NCI-H2196 (cell line): ENCODE data around the gene VEGFC.

ENCODE experiments used
- DNase-seq: peaks from one replicate; lab custom pipeline; 2025; ENCODE audit not compliant: unreplicated experiment; lab: John Stamatoyannopoulos, UW

VEGFC gene

DNA sequence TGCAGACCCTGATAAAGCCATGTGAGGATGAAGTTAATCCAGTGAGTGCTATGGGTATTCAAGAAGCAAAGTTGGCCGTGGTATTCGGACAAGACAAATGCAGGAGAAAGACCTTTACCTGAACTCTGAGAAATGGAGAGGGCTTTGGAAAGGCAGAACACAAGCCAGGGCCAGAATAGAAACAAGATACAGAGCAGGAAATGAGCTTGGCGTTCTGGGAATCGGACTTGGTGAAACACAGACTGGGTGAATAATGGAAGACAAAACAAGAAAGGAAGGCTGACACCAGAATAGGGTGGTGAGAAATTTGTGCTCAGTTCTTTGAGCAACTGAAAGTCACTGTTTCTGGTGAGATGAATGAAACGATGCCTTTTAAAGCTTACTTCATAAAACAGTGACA is 83.3 kb downstream of the VEGFC start:
- no peak for DNase-seq

DNA sequence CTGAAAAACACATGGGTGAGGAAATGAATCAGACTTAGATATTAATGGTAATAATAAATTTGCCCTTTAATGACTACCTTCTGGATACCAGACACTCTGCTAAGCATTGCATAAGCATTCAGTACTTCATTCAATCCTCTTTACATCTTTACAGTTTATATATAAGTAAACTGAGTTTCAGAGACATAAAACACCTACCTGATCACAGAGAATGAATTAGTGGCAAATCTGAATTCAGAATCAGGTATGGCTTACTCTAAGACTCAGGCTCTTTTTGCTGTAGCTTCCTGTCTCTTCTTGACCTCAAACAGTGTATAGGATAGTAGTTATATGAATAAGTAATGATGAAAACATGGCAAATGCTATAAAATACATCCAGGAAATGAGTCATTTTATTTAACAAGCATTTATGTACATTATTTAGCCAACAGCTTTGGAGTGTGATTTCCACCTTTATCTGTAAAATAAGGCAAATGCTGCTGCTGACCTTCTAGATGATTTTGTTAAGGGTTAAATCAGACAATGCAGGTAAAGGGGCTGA is 83.9 kb downstream of the VEGFC start:
- no peak for DNase-seq

DNA sequence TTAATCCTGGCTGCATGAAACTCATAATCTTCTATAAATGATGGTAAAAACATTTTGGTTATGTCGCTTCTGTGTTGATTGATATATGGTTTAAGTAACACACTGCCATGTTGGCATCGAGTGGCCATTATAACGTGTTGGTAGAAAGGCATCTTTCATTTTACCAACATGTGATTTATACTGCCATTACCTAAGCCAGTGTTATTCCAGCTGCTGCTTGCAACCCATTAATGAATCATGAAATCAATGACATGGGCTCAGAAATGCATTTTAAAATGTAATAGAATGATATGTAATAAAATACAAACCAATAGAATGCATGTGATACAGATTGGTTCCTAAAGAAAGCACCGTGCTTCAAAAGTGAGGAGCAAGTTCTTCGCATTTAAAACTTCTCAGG is 102.0 kb downstream of the VEGFC start:
- DNase-seq = no peak

DNA sequence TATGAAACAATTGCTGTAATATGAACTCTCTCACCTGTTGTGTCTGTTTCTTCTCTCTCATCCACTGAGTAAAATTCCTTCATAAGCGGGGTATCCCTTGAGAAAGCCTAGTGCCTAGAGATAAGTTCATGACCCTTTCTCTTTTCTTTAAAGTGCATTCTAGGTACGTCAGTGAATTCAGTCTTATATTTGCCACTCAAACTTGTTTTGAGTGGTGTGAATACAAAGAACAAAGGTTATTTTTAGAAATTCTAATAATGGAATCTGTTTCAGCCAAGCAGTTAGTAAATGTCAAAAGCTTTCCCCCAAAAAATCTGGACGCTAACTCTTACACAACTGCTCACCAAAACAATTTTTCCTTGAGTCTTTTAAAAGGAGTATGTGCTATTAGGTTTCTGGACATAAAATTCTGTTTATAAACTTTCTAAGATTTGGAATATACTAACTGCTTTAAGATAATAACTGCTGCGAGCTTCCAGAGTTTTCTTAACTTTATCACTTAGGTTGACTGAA is 112.0 kb downstream of the VEGFC start:
- DNase-seq = no peak

DNA sequence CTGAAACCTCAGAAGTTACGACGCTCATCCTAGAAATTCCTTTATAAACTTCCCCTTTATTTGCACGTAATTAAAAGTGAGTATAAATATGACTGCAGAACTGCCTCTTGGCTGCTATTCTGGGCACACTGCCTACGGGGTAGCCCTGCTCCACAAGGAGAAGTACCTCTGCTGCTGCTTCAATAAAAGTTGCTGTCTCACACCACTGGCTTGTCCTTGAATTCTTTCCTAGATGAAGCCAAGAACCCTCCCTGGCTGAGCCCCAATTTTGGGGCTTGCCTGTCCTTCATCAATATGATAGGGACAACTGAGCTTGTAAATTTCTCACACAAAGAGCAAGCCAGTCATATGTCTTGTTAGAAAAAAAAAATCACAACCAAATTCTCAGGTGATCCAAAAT is 115.8 kb downstream of the VEGFC start:
- no peak for DNase-seq

DNA sequence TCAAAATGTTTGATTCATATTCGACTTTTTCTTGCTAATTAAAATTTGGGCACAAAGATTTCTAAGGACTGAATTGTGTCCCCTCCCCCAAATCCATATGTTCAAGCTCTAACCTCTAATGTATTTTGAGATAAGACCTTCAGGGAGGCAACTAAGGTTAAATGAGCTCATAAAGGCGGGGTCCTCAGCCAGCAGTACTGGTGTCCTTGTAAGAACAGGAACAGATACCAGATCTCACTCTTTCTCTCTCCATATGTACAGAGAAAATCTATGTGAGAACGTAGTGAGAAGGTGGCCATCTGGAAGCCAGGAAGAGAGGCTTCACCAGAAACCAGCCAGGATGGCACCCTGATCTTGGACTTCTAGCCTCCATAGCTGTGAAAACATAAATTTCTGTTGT is 116.9 kb downstream of the VEGFC start:
- DNase-seq = no peak

DNA sequence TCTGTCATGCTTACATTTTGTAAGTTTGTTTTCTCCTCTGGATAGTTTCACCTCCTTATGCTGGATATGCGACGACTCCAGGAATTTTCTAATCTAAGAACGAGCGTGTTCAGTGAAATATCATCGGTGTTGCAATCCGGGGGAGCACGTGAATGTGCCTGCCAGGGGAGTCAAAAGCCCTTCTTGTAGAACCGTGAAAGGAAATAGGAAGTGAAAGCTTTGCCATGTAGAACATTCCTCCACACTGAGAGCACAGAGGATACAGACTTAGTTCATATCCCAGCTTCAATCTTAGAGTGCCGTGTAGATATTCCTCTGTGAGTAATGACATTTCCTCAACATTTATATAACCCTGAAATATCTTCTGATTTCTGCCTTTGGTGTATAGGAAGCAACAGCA is 121.2 kb downstream of the VEGFC start:
- DNase-seq = no peak

DNA sequence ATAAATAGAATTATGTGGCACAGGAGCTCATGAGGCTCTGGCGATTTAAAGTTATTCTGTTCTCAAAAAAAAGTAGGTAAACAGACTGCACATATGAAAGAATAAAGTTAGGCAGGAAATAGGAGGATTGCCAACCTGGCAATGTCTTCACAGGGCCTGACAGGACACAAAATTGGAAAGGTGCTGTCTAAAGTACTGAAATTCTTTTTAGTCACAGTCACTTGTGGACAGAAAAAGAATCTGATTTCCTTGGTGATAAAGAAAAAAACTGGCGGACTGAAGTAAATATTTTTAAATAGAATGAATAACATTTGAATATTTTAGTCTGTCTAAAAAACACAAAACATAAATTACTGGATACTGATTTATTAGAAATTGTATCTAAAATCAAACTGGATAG is 124.4 kb downstream of the VEGFC start:
- DNase-seq = no peak

DNA sequence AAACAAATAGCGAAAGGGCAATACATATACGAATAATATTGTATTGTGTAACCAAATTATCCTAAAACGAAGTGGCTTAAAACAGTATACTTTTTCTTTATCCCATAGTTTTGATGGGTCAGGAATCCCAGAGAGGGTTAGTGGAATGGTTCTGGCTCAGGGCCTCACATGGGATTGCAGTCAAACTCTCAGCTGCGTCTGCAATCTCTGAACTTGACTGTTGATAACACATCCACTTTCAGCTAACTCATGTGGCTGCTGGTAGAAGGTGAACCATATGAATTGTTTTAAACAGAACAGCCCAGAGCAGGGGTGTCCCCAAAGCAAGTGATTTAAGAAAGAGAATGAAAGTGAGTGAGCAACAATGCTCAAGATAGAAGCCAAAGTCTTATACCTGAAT is 127.8 kb downstream of the VEGFC start:
- no peak for DNase-seq

DNA sequence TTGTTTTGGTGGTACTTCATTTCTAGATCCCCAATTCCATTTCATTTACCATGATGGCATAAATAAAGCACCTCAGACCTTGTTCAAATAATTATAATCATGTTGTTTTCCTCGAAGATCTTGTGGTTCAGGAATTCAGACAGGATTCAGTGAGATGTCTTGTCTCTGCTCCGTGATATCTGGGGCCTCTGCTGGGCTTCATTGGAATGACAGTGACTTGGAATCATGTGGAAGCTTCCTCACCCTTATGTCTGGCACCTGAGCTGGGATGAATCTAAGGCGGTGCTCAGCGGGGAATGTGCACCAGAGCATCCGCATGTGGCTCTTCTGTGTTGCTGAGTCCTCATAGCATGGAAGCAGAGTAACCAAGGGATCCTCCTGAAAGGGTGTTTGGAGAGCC is 132.2 kb downstream of the VEGFC start:
- no peak for DNase-seq

DNA sequence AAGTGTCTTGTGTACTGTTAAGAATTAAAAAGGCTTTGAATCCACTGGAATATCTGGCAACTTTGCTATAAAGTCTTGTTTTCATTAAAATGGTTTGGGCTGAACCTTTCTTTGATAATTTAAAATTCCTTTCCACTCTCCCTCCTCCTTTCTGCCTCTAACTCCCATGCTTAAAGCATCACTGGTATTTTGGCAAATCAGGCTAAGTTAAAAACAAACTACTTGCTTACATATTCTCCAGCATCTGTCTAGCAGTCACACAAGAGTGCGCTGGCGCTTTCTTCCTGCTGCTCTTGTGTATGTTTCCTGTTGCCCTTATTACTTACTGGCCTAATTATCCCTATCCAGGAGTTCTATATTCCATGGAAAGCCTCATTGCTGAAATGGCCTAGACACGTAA is 136.6 kb downstream of the VEGFC start:
- DNase-seq = no peak

DNA sequence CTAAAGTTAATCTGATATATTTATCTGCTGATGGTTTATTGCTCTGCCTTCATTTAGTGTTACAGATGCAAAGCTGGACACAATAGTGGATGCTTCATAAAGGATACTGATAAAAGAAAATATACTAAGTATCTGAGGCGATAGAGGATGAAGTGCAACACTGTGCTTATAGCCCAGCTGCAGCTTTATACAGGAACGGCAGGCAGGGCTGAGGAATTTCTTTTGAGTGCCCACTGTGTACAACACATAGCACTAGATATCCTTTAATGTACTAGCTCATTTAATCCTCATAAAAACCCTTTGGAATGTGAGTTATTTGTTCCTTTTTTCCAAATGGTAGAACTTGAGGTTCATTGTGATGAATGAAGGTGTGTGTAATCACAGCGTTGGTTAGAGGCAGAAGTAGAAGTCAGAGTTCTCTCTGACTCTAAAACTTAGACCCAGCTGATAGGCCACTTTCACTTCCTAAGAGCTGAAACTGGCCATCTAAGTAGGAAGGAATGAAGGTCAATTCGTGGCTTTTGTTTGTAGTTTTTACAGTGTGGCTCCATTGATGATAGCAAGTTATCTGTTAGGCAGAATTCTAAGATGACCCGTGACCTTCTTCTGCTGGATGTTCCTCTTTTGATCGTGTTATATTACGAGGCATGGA is 138.0 kb downstream of the VEGFC start:
- DNase-seq = no peak

DNA sequence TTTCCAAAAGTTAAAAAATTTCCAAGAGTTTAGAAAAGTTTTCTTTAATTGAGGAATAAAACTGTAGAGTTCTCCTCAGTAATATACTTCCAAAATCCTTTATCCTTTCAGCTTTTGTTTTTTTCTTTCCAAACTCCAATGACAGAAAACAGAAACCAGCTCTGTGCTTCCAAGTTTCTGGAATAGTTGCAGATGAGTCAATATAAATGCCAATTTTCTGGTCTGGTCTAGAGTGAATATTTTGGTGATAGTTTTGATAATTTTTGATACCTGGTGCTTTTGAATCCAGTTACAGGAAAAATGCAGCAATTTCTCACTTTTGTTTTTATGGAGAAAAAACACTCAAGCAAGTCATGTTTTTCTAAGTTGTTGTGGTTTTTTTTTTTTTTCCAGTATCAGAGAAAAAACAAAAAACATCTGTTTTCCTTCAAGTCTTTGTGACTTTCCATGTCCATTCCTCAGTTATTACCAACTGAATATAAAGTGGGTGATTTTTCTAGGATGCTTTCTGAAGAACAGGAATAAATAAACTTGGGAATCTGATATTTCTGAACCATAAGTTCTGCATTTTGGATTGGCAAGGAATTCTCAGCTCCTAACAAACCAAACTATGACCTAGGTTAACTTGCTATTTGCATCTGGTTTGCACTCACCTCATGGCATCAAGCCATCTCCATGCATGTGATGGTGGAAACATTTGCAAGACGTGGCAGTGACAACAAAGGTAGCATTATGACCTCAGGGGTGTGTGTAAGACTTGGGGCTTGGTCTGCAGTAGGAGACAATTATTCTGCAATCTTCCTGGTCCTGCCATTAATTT is 139.1 kb downstream of the VEGFC start:
- DNase-seq = no peak

DNA sequence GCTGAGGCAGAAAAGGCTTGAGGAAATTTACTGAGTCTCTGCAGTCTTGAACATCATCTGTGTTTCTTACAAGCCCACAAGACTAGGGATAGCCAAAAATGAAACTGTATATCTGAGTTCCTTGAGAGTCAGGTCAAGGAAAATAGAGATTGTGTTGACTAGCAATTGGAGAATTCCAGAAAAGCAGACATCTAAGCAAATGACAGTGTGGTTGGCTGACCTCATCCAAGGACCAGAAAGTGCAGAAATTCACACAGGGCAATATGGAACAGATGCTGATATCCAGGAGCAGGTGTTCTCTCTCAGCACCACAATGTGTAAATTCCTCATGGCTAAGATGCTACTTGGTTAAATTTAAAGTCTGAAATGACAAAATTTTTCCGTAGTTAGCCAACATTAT is 146.4 kb downstream of the VEGFC start:
- no peak for DNase-seq

DNA sequence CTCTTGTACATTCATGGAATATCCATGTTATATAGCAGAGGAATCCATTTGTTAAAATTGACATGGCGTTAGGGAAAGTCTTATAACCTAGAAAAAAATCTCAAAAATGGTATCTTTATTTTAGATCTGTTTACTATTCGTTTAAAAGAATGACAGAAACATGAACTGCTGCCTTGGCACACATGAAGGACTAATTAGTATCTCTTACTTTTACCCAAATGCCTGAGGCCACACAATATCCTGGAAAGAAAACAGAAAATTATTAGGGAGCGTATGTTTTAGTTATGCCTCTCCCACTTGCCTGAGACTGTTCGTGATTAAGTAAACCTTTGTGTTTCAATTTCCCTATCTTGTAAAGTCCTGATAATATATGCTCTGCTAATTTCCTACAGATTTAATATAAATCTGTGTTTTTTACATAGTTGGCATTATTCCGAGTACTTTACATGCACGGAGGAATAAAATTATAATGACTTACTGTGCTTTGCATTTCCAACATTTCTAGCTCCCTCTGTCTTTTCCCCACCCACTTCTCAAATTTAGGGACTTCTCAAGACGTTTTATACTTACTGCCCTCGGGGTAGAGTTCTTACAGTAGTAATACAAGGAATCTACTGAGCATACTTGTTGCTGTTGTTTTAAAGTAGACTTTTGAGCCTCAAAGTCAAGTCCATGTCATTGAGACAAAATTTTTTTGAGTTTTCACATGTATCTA is 147.3 kb downstream of the VEGFC start:
- no peak for DNase-seq

DNA sequence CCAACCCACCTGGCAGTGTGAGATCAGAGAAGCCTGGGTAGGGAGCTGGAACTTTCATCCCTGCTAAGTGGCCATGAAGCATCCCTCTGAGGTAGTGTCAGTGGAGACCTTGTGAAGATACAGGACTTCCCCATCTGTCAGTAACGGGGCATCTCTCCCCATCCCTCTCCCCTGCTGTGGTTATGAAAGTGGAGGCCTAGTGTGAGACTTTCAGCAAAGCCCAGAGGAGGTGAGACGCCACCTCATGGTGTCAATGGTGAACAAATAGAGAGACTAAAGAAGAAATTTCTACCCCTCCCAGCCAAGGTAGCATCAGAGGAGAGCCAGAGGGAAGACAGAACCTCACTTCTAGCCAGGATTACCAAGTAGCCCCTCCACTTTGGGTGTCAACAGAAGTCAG is 150.2 kb downstream of the VEGFC start:
- DNase-seq = no peak

DNA sequence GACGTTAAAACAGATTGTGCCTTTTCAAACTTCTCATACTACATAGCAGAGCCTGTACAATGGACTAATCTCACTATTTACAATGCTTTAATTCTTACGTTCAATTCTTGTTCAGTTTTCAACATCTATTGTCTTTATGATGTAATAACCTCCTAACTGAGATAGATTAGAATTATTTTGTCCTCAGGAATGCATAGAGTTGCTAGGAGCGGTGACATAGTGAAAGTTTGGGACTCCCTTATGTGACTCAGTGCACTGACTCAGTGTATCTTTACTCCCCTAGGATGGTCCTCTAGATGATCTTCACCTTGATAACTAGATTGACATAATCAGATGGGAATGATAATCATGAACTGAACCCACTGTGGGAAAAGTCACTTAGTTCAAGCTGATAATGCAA is 151.5 kb downstream of the VEGFC start:
- DNase-seq = no peak

DNA sequence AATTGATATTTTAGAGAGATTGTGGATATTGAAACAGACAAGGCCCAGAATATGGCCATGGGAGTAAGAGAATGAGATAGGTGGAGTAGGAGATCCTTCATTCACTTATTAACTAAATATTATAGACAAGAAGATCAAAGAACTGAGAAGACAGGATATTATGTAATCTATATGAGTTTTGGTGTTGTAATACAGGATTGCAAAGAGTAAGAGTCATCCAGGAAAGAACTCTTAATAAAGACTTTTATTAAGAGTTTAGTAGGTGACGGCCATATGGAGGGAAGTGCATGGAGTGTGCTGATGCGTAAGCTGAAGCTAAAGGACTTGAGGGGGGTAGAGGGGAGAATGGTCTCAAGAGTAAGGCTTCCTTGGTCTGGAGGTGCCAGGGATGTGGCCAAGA is 153.7 kb downstream of the VEGFC start:
- DNase-seq = no peak

DNA sequence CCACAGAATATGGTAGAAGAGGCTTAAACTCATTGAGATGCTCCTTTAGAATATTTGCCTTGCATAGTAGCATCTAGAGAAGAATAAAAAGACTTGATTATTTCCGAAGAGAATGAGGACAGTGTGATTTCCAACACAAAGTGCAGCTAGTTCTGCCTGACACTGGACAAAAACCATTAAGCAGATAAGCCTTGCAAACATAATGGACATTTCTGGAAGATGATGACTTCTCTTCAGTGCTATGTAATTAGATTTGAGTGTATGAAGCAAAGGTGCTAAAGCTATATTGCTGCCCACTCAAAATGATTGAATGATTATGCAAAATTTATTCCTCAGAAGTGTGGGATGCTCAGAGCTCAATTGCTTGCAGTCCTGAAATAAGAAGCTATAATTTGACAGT is 156.4 kb downstream of the VEGFC start:
- no peak for DNase-seq

DNA sequence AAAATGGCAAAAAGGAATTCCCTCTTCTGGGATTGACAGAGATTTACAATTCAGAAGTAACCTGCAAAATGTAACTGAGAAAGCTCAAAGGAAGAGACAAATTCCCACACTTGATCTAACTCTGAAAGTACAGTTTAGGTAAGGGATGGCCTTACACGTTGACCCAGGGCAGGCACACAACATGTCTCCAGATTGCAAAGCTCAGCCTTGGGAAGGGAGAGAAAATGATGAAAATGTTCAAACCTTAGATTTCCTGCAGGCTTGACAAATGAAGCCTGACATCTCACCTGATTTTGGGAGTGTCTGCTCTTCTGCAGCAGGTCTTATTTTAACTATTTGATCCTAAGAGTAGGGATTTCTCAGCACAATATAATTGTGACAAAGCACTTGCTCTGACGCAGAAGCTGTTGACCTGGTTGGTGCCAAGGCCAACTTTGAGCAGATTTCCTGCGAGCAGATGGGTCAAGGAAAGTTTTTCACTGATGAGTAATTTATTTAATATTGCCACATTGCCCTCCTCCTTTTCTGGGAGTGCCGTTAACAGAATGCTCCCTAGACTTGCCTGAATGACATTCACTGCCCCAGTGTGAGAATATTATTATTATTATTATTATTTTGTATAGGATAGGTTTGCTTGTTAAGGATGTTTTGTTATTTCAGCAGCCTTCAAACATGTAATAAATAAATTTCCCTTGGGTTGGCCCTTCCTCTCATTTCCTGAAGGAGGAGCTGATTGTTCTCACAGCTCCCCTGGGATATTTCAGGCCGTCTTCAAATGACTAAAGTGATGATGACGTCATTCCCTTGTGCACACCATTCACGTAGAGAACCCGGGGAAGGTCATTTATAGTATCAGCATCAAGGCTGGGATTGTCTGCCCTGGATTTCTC is 157.1 kb downstream of the VEGFC start:
- no peak for DNase-seq
